ENCODE data around the gene MKI67.
"Not testable (repeated sequence)": the region's sequence is repeated elsewhere in the genome, so short reads cannot be mapped to it uniquely, and the experiment has no call there.

MKI67 gene

GRCh38 chr10:128103229-128103714, 23.0 kb downstream of the MKI67 start:
- H3K27me3 Mint-ChIP-seq = no peaks in the 10 kb centered on the region
- H3K4me1 Mint-ChIP-seq (ENCODE audit: low read depth) = peaks cover 2% of the 10 kb centered on the region
- DNase-seq = peak; percentile 50
- peaks cover 35% of the 10 kb centered on the region for H3K36me3 Mint-ChIP-seq (ENCODE audit: low read depth)
- H3K27ac Mint-ChIP-seq = no peak overlapping the region
- H3K4me3 Mint-ChIP-seq = no peak overlapping the region
- no peaks in the 10 kb centered on the region for H3K9me3 Mint-ChIP-seq

GRCh38 chr10:128102480-128103228, 23.6 kb downstream of the MKI67 start:
- no peak for DNase-seq
- H3K27ac Mint-ChIP-seq = no peak overlapping the region
- no peaks in the 10 kb centered on the region for H3K27me3 Mint-ChIP-seq
- no peak overlapping the region for H3K4me3 Mint-ChIP-seq
- no peaks in the 10 kb centered on the region for H3K9me3 Mint-ChIP-seq
- H3K36me3 Mint-ChIP-seq (ENCODE audit: low read depth) = peaks cover 41% of the 10 kb centered on the region
- peaks cover 2% of the 10 kb centered on the region for H3K4me1 Mint-ChIP-seq (ENCODE audit: low read depth)

DNA sequence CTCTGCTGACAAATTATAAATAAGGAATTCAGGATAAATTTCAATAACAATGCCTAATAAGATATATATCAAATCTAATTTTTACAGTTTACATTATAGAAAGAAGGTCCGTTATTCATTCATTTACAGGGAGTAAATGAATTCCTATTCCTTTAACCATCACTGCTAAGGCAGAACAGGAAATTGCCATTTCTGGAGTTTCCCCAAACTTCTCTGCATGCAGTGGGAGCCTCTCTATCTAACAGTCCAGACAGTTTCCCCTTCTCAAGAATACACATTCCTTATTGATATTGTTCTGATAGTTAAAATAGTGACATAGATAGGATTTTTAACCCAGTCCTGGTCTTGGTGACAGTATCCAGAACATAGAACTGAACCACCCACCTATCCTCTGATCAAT, 24.3 kb downstream of the MKI67 start:
- H3K9me3 Mint-ChIP-seq = no peaks in the 10 kb centered on the region
- DNase-seq = no peak
- H3K36me3 Mint-ChIP-seq (ENCODE audit: low read depth) = peaks cover 48% of the 10 kb centered on the region
- no peaks in the 10 kb centered on the region for H3K27me3 Mint-ChIP-seq
- peaks cover 2% of the 10 kb centered on the region for H3K4me1 Mint-ChIP-seq (ENCODE audit: low read depth)
- H3K27ac Mint-ChIP-seq = no peak overlapping the region
- H3K4me3 Mint-ChIP-seq = no peak overlapping the region

GRCh38 chr10:128099901-128100300, 26.3 kb downstream of the MKI67 start:
- Mint-ChIP-seq H3K4me1 (ENCODE audit: low read depth) (peaks cover 22% of the 10 kb centered on the region), H3K4me3 (no peak overlapping the region), H3K27ac (no peak overlapping the region), H3K36me3 (ENCODE audit: low read depth) (peaks cover 60% of the 10 kb centered on the region), H3K27me3 (no peaks in the 10 kb centered on the region), H3K9me3 (no peaks in the 10 kb centered on the region)
- DNase-seq = no peak

GRCh38 chr10:128098631-128099030, 27.6 kb downstream of the MKI67 start:
- no peak for DNase-seq
- H3K27ac Mint-ChIP-seq = no peak overlapping the region
- H3K9me3 Mint-ChIP-seq = no peaks in the 10 kb centered on the region
- H3K27me3 Mint-ChIP-seq = no peaks in the 10 kb centered on the region
- peaks cover 60% of the 10 kb centered on the region for H3K36me3 Mint-ChIP-seq (ENCODE audit: low read depth)
- H3K4me1 Mint-ChIP-seq (ENCODE audit: low read depth) = peaks cover 23% of the 10 kb centered on the region
- H3K4me3 Mint-ChIP-seq = no peak overlapping the region

GRCh38 chr10:128097783-128098182, 28.4 kb downstream of the MKI67 start:
- Mint-ChIP-seq H3K27me3 (no peaks in the 10 kb centered on the region), H3K36me3 (ENCODE audit: low read depth) (peaks cover 60% of the 10 kb centered on the region), H3K9me3 (no peaks in the 10 kb centered on the region), H3K27ac (no peak overlapping the region), H3K4me3 (no peak overlapping the region), H3K4me1 (ENCODE audit: low read depth) (peaks cover 23% of the 10 kb centered on the region)
- no peak for DNase-seq

GRCh38 chr10:128096486-128097199, 29.6 kb downstream of the MKI67 start:
- H3K27ac Mint-ChIP-seq = peak overlapping the region; percentile 18
- DNase-seq = no peak
- no peaks in the 10 kb centered on the region for H3K27me3 Mint-ChIP-seq
- peaks cover 21% of the 10 kb centered on the region for H3K4me1 Mint-ChIP-seq (ENCODE audit: low read depth)
- no peaks in the 10 kb centered on the region for H3K9me3 Mint-ChIP-seq
- no peak overlapping the region for H3K4me3 Mint-ChIP-seq
- peaks cover 59% of the 10 kb centered on the region for H3K36me3 Mint-ChIP-seq (ENCODE audit: low read depth)

- Mint-ChIP-seq H3K27ac (peak overlapping the region; percentile 24), H3K9me3 (no peaks in the 10 kb centered on the region), H3K27me3 (no peaks in the 10 kb centered on the region), H3K4me1 (ENCODE audit: low read depth) (peaks cover 21% of the 10 kb centered on the region), H3K4me3 (peak overlapping the region; percentile 26), H3K36me3 (ENCODE audit: low read depth) (peaks cover 52% of the 10 kb centered on the region)
- no peak for DNase-seq
Measured at GRCh38 chr10:128095753-128096469, 30.3 kb downstream of the MKI67 start.

GRCh38 chr10:128095027-128095752, 31.0 kb downstream of the MKI67 start:
- peak overlapping the region; percentile 20 for H3K27ac Mint-ChIP-seq
- DNase-seq = no peak
- H3K9me3 Mint-ChIP-seq = no peaks in the 10 kb centered on the region
- no peak overlapping the region for H3K4me3 Mint-ChIP-seq
- peaks cover 44% of the 10 kb centered on the region for H3K36me3 Mint-ChIP-seq (ENCODE audit: low read depth)
- H3K4me1 Mint-ChIP-seq (ENCODE audit: low read depth) = peaks cover 21% of the 10 kb centered on the region
- H3K27me3 Mint-ChIP-seq = no peaks in the 10 kb centered on the region

- not testable (repeated sequence) for H3K27me3 Mint-ChIP-seq, H3K4me3 Mint-ChIP-seq, H3K9me3 Mint-ChIP-seq, H3K27ac Mint-ChIP-seq, DNase-seq
- Mint-ChIP-seq H3K36me3 (ENCODE audit: low read depth) (peaks cover 38% of the 10 kb centered on the region), H3K4me1 (ENCODE audit: low read depth) (peaks cover 21% of the 10 kb centered on the region)
Measured at GRCh38 chr10:128094596-128094995, 31.6 kb downstream of the MKI67 start.

GRCh38 chr10:128092454-128092853, 33.8 kb downstream of the MKI67 start:
- peak overlapping the region; percentile 41 for H3K27ac Mint-ChIP-seq
- H3K27me3 Mint-ChIP-seq = no peaks in the 10 kb centered on the region
- no peaks in the 10 kb centered on the region for H3K9me3 Mint-ChIP-seq
- DNase-seq = no peak
- H3K4me3 Mint-ChIP-seq = no peak overlapping the region
- H3K4me1 Mint-ChIP-seq (ENCODE audit: low read depth) = peaks cover 23% of the 10 kb centered on the region
- H3K36me3 Mint-ChIP-seq (ENCODE audit: low read depth) = peaks cover 17% of the 10 kb centered on the region

DNA sequence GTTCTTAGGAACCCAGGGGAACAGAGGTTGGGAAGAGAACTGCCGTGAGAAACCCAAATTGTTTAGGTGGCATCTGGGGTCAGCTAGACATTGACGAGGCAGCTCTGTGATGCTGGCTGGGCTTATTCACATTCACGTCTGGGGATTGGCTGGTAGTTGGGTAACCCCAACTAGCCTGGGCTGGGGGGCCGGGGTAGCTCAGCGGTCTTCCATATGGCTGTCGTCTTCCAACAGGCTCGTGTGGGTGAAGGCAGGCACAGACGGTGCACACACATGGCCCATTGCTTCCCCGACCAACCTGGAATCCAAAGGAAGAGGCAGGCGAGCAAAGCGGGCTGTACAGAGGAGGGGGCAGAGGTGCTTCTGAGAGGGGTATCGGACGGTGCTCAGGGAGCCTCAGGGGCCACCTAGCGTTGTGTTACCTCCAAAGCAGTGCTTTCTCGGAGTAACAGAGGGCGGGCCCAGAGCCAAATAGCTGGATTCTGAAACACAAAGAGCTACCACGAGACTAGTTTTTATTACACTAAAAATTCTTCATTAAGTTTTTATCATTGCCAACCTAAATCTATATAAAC, 34.5 kb downstream of the MKI67 start:
- Mint-ChIP-seq H3K27me3 (no peaks in the 10 kb centered on the region), H3K9me3 (no peaks in the 10 kb centered on the region), H3K27ac (no peak overlapping the region)

GRCh38 chr10:128087884-128088709, 38.1 kb downstream of the MKI67 start:
- Mint-ChIP-seq H3K36me3 (ENCODE audit: low read depth) (peaks cover 25% of the 10 kb centered on the region), H3K4me1 (ENCODE audit: low read depth) (peaks cover 2% of the 10 kb centered on the region), H3K4me3 (no peak overlapping the region), H3K9me3 (no peaks in the 10 kb centered on the region), H3K27ac (no peak overlapping the region), H3K27me3 (no peaks in the 10 kb centered on the region)
- DNase-seq = no peak

More for the DNA sequence above, 34.5 kb downstream of the MKI67 start:
- peaks cover 21% of the 10 kb centered on the region for H3K4me1 Mint-ChIP-seq (ENCODE audit: low read depth)
- DNase-seq = no peak
- H3K4me3 Mint-ChIP-seq = no peak overlapping the region
- peaks cover 10% of the 10 kb centered on the region for H3K36me3 Mint-ChIP-seq (ENCODE audit: low read depth)
